ENCODE measurements around the gene COX6A1. TPM values are rescaled to one million over a fixed set of nuclear protein-coding genes. Genes with fewer than 3 reads are reported as not detected.

COX6A1 gene
- total RNA-seq, 1 experiment from 2014 or later: 2,042 TPM

- Histone ChIP-seq H3K27me3 (ENCODE audit: low read length) (no peaks in the 10 kb centered on the region), H3K36me3 (ENCODE audit: low read depth, low read length) (no peaks in the 10 kb centered on the region), H3K9me3 (ENCODE audit: low read length) (no peaks in the 10 kb centered on the region), H3F3A (ENCODE audit: low read length, unreplicated experiment) (no peaks in the 10 kb centered on the region), H4K20me1 (ENCODE audit: low read length) (no peaks in the 10 kb centered on the region), H3K9ac (ENCODE audit: low read length) (no peak overlapping the region), H3K4me3 (ENCODE audit: low read length) (no peak overlapping the region), H3K4me1 (ENCODE audit: insufficient read depth, low read length) (no peaks in the 10 kb centered on the region), H3K27ac (ENCODE audit: low read length) (no peak overlapping the region), H3K4me2 (ENCODE audit: low read length) (no peak overlapping the region), H2AFZ (ENCODE audit: low read length) (no peak overlapping the region), H3K79me2 (ENCODE audit: low read length) (no peaks in the 10 kb centered on the region), H3K9me2 (replicated peaks; ENCODE audit: low read length) (no peaks in the 10 kb centered on the region)
- ATAC-seq: no peak
- DNase-seq: no peak
- POLR2A ChIA-PET (ENCODE audit: unreplicated experiment): interaction anchor here (0.6 to 0.7 kb wide), 2 partner anchors 31 to 66 kb away, joined by 4 to 5 read pairs; no protein-coding TSS in a partner anchor
- intact Hi-C loops (cut with micrococcal nuclease): no loop called here
- BruUV-seq (replicated peaks): no TSS peak
- CTCF ChIA-PET: no interaction called here
- TF ChIP-seq CTCF (conservative IDR thresholded peaks at IDR 0.05; ENCODE audit: low read depth, low read length) (no peak), EZH2phosphoT487 (IDR thresholded peaks at IDR 0.05; ENCODE audit: borderline replicate concordance, low read length) (no peak), EZH2 (IDR thresholded peaks at IDR 0.05; ENCODE audit: low read length, unreplicated experiment) (no peak)
Observed at GRCh38 chr12:120406553-120406952, 31.4 kb upstream of the COX6A1 start.

GRCh38 chr12:120408771-120409170 is 29.1 kb upstream of the COX6A1 start:
- no peaks in the 10 kb centered on the region for H3K4me1 ChIP-seq (ENCODE audit: insufficient read depth, low read length)
- H3K27ac ChIP-seq (ENCODE audit: low read length): no peak overlapping the region
- H3K79me2 ChIP-seq (ENCODE audit: low read length): no peaks in the 10 kb centered on the region
- no peaks in the 10 kb centered on the region for H3K27me3 ChIP-seq (ENCODE audit: low read length)
- H3K36me3 ChIP-seq (ENCODE audit: low read depth, low read length): no peaks in the 10 kb centered on the region
- BruUV-seq (replicated peaks): no TSS peak
- no peak overlapping the region for H3K9ac ChIP-seq (ENCODE audit: low read length)
- H3F3A ChIP-seq (ENCODE audit: low read length, unreplicated experiment): no peaks in the 10 kb centered on the region
- no peak for DNase-seq
- H3K9me3 ChIP-seq (ENCODE audit: low read length): no peaks in the 10 kb centered on the region
- ATAC-seq: no peak
- TF ChIP-seq EZH2phosphoT487 (IDR thresholded peaks at IDR 0.05; ENCODE audit: borderline replicate concordance, low read length) (no peak), EZH2 (IDR thresholded peaks at IDR 0.05; ENCODE audit: low read length, unreplicated experiment) (no peak), CTCF (conservative IDR thresholded peaks at IDR 0.05; ENCODE audit: low read depth, low read length) (no peak)
- CTCF ChIA-PET: no interaction called here
- no peaks in the 10 kb centered on the region for H4K20me1 ChIP-seq (ENCODE audit: low read length)
- no peak overlapping the region for H3K4me3 ChIP-seq (ENCODE audit: low read length)
- H3K4me2 ChIP-seq (ENCODE audit: low read length): no peak overlapping the region
- H3K9me2 ChIP-seq (replicated peaks; ENCODE audit: low read length): no peaks in the 10 kb centered on the region
- POLR2A ChIA-PET (ENCODE audit: unreplicated experiment): no interaction called here
- intact Hi-C loops (cut with micrococcal nuclease): no loop called here
- no peak overlapping the region for H2AFZ ChIP-seq (ENCODE audit: low read length)

DNA sequence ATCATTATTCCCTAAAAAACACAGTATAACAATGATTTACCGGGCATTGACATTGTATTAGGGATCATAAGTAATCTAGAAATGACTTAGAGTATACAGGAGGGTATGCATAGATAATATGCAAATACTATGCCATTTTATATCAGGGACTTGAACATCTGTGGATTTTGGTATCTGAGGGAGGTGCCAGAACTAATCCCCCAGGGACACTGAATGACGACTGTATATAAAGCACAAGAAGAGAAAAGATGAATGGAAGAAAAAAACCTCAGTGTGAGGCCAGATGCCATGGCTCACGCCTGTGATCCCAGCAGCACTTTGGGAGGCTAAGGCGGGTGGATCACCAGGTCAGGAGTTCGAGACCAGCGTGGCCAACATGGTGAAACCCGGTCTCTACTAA is 25.5 kb upstream of the COX6A1 start:
- H3F3A ChIP-seq (ENCODE audit: low read length, unreplicated experiment): no peaks in the 10 kb centered on the region
- BruUV-seq (replicated peaks): no TSS peak
- H3K36me3 ChIP-seq (ENCODE audit: low read depth, low read length): no peaks in the 10 kb centered on the region
- TF ChIP-seq EZH2phosphoT487 (IDR thresholded peaks at IDR 0.05; ENCODE audit: borderline replicate concordance, low read length) (no peak), CTCF (conservative IDR thresholded peaks at IDR 0.05; ENCODE audit: low read depth, low read length) (no peak), EZH2 (IDR thresholded peaks at IDR 0.05; ENCODE audit: low read length, unreplicated experiment) (no peak)
- no peaks in the 10 kb centered on the region for H3K79me2 ChIP-seq (ENCODE audit: low read length)
- H4K20me1 ChIP-seq (ENCODE audit: low read length): no peaks in the 10 kb centered on the region
- no peak overlapping the region for H2AFZ ChIP-seq (ENCODE audit: low read length)
- intact Hi-C loops (cut with micrococcal nuclease): no loop called here
- no peaks in the 10 kb centered on the region for H3K9me3 ChIP-seq (ENCODE audit: low read length)
- H3K27me3 ChIP-seq (ENCODE audit: low read length): no peaks in the 10 kb centered on the region
- no peak overlapping the region for H3K27ac ChIP-seq (ENCODE audit: low read length)
- ATAC-seq: no peak
- no peak overlapping the region for H3K4me2 ChIP-seq (ENCODE audit: low read length)
- H3K4me1 ChIP-seq (ENCODE audit: insufficient read depth, low read length): no peaks in the 10 kb centered on the region
- no peak overlapping the region for H3K9ac ChIP-seq (ENCODE audit: low read length)
- no peak for DNase-seq
- CTCF ChIA-PET: no interaction called here
- no peaks in the 10 kb centered on the region for H3K9me2 ChIP-seq (replicated peaks; ENCODE audit: low read length)
- H3K4me3 ChIP-seq (ENCODE audit: low read length): no peak overlapping the region
- POLR2A ChIA-PET (ENCODE audit: unreplicated experiment): no interaction called here

All from PC-3 (cell line).